ENCODE data around the gene POC1A. TPM values are rescaled to one million over a fixed set of nuclear protein-coding genes. Genes with fewer than 3 reads are reported as not detected.

Gene POC1A
- total and polyA plus RNA-seq, 2 of the 4 experiments (the other 2 are of a cell fraction), result 10.6 to 11.5 TPM

GRCh38 chr3:52090933-52091468 lies 63.2 kb downstream of the POC1A start:
- Histone ChIP-seq H3K27me3 (ENCODE audit: control insufficient read depth, insufficient read depth, low read length) (no peaks in the 10 kb centered on the region), H3K4me3 (ENCODE audit: insufficient read depth, low read depth, low read length) (no peak overlapping the region), H2AFZ (replicated peaks; ENCODE audit: low read length, poor library complexity) (peak overlapping the region; percentile 76), H2AK5ac (ENCODE audit: low read depth, low read length) (peak overlapping the region; percentile 94), H3K14ac (replicated peaks; ENCODE audit: low read depth, low read length) (peak overlapping the region; percentile 75), H3K9ac (ENCODE audit: low read depth, low read length) (no peak overlapping the region; the same call in 1 of the 2 replicates), H4K91ac (ENCODE audit: insufficient read depth, low read depth, low read length) (peak overlapping the region; percentile 97), H3K4ac (ENCODE audit: low read depth, low read length) (peak overlapping the region; percentile 94), H4K20me1 (ENCODE audit: insufficient read depth, low read length) (peaks cover 4% of the 10 kb centered on the region; the same call in 1 of the 2 replicates), H3K56ac (ENCODE audit: extremely low read depth, insufficient read depth, low read length) (peak overlapping the region; percentile 40), H3K79me1 (ENCODE audit: low read depth in 1 of 2, low read length in 2 of 2) (peaks cover 8 to 66% of the 10 kb centered on the region in 2 experiments; a peak in 3 of 4 replicates), H4K5ac (ENCODE audit: low read depth, low read length) (peak overlapping the region; percentile 62), H2BK120ac (ENCODE audit: low read depth, low read length) (peak overlapping the region; percentile 93), H3K9me3 (ENCODE audit: control insufficient read depth, insufficient read depth, low read length) (no peaks in the 10 kb centered on the region), H2BK15ac (ENCODE audit: low read depth, low read length) (peak overlapping the region; percentile 82; the same call in 2 of the 3 replicates), H2AK9ac (replicated peaks; ENCODE audit: low read depth, low read length, poor library complexity) (peak overlapping the region; percentile 86), H3K18ac (ENCODE audit: low read depth, low read length) (peak overlapping the region; percentile 74), H3K27ac (ENCODE audit: insufficient read depth, low read length) (peak overlapping the region; percentile 89), H3K4me1 (ENCODE audit: control insufficient read depth, insufficient read depth, low read length) (peaks cover 50% of the 10 kb centered on the region), H3K4me2 (ENCODE audit: low read depth, low read length) (no peak overlapping the region), H3K9me1 (ENCODE audit: insufficient read depth, low read length) (peaks cover 79% of the 10 kb centered on the region), H2BK20ac (ENCODE audit: low read depth, low read length) (peak overlapping the region; percentile 75; the same call in 1 of the 2 replicates), H4K8ac (ENCODE audit: low read depth in 2 of 2, low read length in 2 of 2) (peak overlapping the region; percentile 87 to 90), H3K36me3 (ENCODE audit: control insufficient read depth, insufficient read depth, low read length) (no peaks in the 10 kb centered on the region), H2BK5ac (ENCODE audit: low read depth, low read length, poor library complexity, severe bottlenecking) (peak overlapping the region; percentile 92), H3K23ac (ENCODE audit: low read depth, low read length) (peak overlapping the region; percentile 81; the same call in 1 of the 2 replicates)
- ATAC-seq (ENCODE audit: low read depth), result no peak
- dilution Hi-C loops (cut with HindIII; ENCODE audit: low sequenced_read_pairs, unreplicated experiment) (no loop called here), intact Hi-C loops (cut with micrococcal nuclease) (loop anchor here (2.0 kb wide), 1 partner anchor 34 kb away; the partner anchor contains the start of gene DUSP7), in situ Hi-C loops (cut with MboI; ENCODE audit: low sequenced_read_pairs) (no loop called here)
- ChIA-PET POLR2A (ENCODE audit: unreplicated experiment) (no interaction called here), CTCF (no interaction called here)
- no TSS peak for BruUV-seq (replicated peaks)
- DNase-seq, result no peak
- WGBS, 2 experiments (ENCODE audit: extremely low coverage in 2 of 2, insufficient read length in 1 of 2), result 67% methylated on average over 3 of the region's 8 CpGs; no CpG with 5 or more reads in 1 of the 2 experiments
- peak; percentile 15; the same call in 1 of the 2 replicates for TF ChIP-seq USF2 (IDR thresholded peaks at IDR 0.05; ENCODE audit: low read depth, low read length)
- TF ChIP-seq CHD1 (IDR thresholded peaks at IDR 0.05; ENCODE audit: low read depth, low read length), result no peak

Measured in IMR-90 (cell line).